CD4-positive, CD25-positive, alpha-beta regulatory T cell (primary cell): Measurements from ENCODE around the gene CCDC32. TPM values are rescaled to one million over a fixed set of nuclear protein-coding genes. Genes with fewer than 3 reads are reported as not detected.
A peak's percentile ranks its signal among the peaks of the same experiment; 100 is the strongest.

ENCODE experiments used
- ATAC-seq, 2 donors: fragments of 150-1000 bp; cut with Tn5 transposase; one replicate each; pipeline ENCODE4 v1.10.0; 2021; ENCODE audit warnings: low read depth in 2 of 2, moderate number of reproducible peaks in 2 of 2, moderate library complexity in 1 of 2
- DNase-seq, 3 donors: peaks; one replicate each; pipeline versions ENCODE4 v3.0.0 to v3.0.0-alpha.2; 2012 to 2022; ENCODE audit warnings: mixed read lengths in 1 of 3
- H3K27ac ChIP-seq: one replicate; pipeline ENCODE4 v1.7.0; 2013; ENCODE audit warnings: mild to moderate bottlenecking, low read length; ENCODE audit not compliant: insufficient read depth, poor library complexity, severe bottlenecking
- H3K27me3 ChIP-seq: one replicate; pipeline ENCODE4 v1.7.0; 2013; ENCODE audit warnings: low read length; ENCODE audit not compliant: control insufficient read depth, insufficient read depth
- H3K36me3 ChIP-seq: one replicate; pipeline ENCODE4 v1.7.0; 2013; ENCODE audit warnings: mild to moderate bottlenecking, low read length, moderate library complexity; ENCODE audit not compliant: control insufficient read depth, insufficient read depth
- H3K4me1 ChIP-seq: 2 replicates; pipeline ENCODE4 v1.7.0; 2013; ENCODE audit warnings: mild to moderate bottlenecking, low read length; ENCODE audit not compliant: insufficient read depth, control insufficient read depth, poor library complexity, severe bottlenecking
- H3K4me3 ChIP-seq: one replicate; pipeline ENCODE4 v1.7.0; 2013; ENCODE audit warnings: low read depth, mild to moderate bottlenecking, low read length, moderate library complexity
- H3K9me3 ChIP-seq, 2 experiments: 1 replicate in 1 of 2; 2 replicates in 1 of 2; pipeline ENCODE4 v1.7.0; 2013; ENCODE audit warnings: low read length in 2 of 2, mild to moderate bottlenecking in 1 of 2, moderate library complexity in 1 of 2; ENCODE audit not compliant: control insufficient read depth in 2 of 2
- H3K27ac Mint-ChIP-seq, 3 donors: one replicate each; pipeline ENCODE4 v1.8.0; 2020 to 2022; ENCODE audit warnings: mild to moderate bottlenecking in 3 of 3, mixed read lengths in 3 of 3, moderate library complexity in 2 of 3
- H3K27me3 Mint-ChIP-seq: one replicate; pipeline ENCODE4 v1.8.0; 2022; ENCODE audit warnings: mild to moderate bottlenecking, mixed read lengths
- H3K36me3 Mint-ChIP-seq: one replicate; pipeline ENCODE4 v1.8.0; 2020; ENCODE audit warnings: mixed read lengths
- H3K4me1 Mint-ChIP-seq, 4 donors: one replicate each; pipeline ENCODE4 v1.8.0; 2020 to 2022; ENCODE audit warnings: mixed read lengths in 4 of 4, mild to moderate bottlenecking in 1 of 4
- H3K4me3 Mint-ChIP-seq, 4 donors: one replicate each; pipeline ENCODE4 v1.8.0; 2020 to 2022; ENCODE audit warnings: mild to moderate bottlenecking in 4 of 4, mixed read lengths in 4 of 4, moderate library complexity in 3 of 4
- H3K9me3 Mint-ChIP-seq, 7 donors: one replicate each; pipeline ENCODE4 v1.8.0; 2020 to 2022; ENCODE audit warnings: mixed read lengths in 7 of 7, mild to moderate bottlenecking in 3 of 7, moderate library complexity in 2 of 7
- polyA plus RNA-seq, 4 donors: library from polyadenylated mRNA; unstranded; fragments of 300-500 nt; fragmentation: Illumina TruSeq; gene quantifications; one replicate each; pipeline ENCODE4 v1.2.3, GENCODE V29; 2021
- total RNA-seq: library from RNA; stranded (reverse); gene quantifications from one replicate; pipeline ENCODE4 v1.2.3, GENCODE V29; 2022

CCDC32 gene
- total and polyA plus RNA-seq, 5 donors from 2014 or later: 30.6 to 57.2 (median 53.2) TPM

DNA sequence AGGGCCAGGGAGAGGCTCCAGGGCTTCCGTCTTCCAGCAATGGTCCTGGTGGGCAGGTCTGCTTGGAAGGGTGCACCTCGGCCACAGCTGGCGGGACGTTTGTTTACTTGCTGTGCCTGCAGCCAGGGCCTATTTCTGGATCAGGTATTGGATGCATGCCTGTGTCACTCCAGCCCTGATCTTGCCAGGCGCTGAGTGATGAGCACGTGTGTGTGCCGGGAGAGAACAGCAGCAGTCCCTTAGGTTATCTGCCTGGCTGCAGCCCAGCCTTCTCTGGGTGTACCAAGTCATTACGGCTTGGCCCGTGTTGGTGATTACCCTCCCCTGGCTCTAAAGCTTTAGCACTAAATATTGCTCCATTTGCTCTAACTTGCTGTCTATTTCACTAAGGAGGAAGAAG, 14.9 kb downstream of the CCDC32 start:
- H3K4me3 ChIP-seq: no peak overlapping the region
- H3K4me1 ChIP-seq: no peaks in the 10 kb centered on the region

DNA sequence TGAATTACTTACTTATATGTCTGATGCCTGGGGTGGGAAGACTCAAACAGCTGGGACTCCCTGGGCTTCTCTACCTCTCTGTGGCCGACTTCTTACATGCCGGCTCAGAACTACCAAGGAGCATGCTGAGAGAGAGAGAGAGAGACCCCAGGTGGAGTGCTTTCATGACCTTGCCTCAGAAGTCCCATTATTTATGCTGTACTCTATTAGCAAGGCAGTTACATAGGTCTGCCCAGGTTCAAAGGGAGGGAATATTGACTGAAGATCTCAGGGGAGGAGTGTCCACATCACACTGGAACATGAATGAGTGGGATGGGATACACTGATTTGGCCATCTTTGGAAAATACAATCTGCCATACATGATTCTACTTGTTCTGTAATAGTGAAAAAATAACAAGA, 16.2 kb downstream of the CCDC32 start:
- no peak overlapping the region for H3K4me3 ChIP-seq
- Mint-ChIP-seq H3K4me3 (no peak overlapping the region), H3K27ac (no peak overlapping the region), H3K36me3 (peaks cover 35% of the 10 kb centered on the region), H3K9me3 (no peaks in the 10 kb centered on the region), H3K4me1 (peaks cover 4 to 13% (median 6%) of the 10 kb centered on the region in 4 donors), H3K27me3 (no peaks in the 10 kb centered on the region)
- no peak overlapping the region for H3K27ac ChIP-seq
- peaks cover 47% of the 10 kb centered on the region for H3K36me3 ChIP-seq
- H3K4me1 ChIP-seq: no peaks in the 10 kb centered on the region
- no peaks in the 10 kb centered on the region for H3K9me3 ChIP-seq
- DNase-seq (no peak), ATAC-seq (no peak)
- H3K27me3 ChIP-seq: no peaks in the 10 kb centered on the region

More for the DNA sequence above, 14.9 kb downstream of the CCDC32 start:
- no peak overlapping the region for H3K4me3 Mint-ChIP-seq
- H3K36me3 Mint-ChIP-seq: peaks cover 41% of the 10 kb centered on the region
- no peak for DNase-seq
- Histone ChIP-seq H3K9me3 (no peaks in the 10 kb centered on the region), H3K36me3 (peaks cover 59% of the 10 kb centered on the region), H3K27ac (no peak overlapping the region), H3K27me3 (no peaks in the 10 kb centered on the region)
- ATAC-seq: no peak
- no peaks in the 10 kb centered on the region for H3K27me3 Mint-ChIP-seq
- H3K9me3 Mint-ChIP-seq: no peaks in the 10 kb centered on the region
- no peak overlapping the region for H3K27ac Mint-ChIP-seq
- peaks cover 4 to 9% (median 6%) of the 10 kb centered on the region in 4 donors for H3K4me1 Mint-ChIP-seq

DNA sequence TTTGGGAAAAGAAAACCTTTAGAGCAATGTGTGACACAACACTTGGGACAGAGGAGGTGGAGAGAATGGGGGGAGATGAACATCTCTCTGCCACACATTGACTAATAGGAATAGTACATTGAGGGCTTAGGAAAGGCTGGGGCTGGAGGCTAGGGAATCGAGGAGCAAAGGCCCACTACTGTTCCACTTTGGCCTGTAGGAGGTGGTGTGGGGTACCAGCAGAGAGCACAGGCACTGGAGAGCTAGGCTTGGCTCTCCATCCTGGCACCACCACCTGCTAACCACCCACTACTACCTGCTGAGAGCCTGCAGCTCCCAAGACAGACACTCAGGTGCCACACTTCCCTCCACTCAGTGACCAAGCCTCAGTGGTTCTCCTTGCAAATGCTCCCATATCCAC, 19.4 kb downstream of the CCDC32 start:
- no peaks in the 10 kb centered on the region for H3K9me3 Mint-ChIP-seq
- H3K36me3 ChIP-seq: peaks cover 29% of the 10 kb centered on the region
- peaks cover 0 to 13% (median 3%) of the 10 kb centered on the region in 4 donors for H3K4me1 Mint-ChIP-seq
- ATAC-seq (no peak), DNase-seq (no peak)
- H3K9me3 ChIP-seq: no peaks in the 10 kb centered on the region
- no peaks in the 10 kb centered on the region for H3K27me3 Mint-ChIP-seq
- H3K27ac Mint-ChIP-seq: peak overlapping the region in 1 of 3 donors; percentile 64
- no peak overlapping the region for H3K4me3 Mint-ChIP-seq
- no peak overlapping the region for H3K27ac ChIP-seq
- no peaks in the 10 kb centered on the region for H3K27me3 ChIP-seq
- peaks cover 22% of the 10 kb centered on the region for H3K36me3 Mint-ChIP-seq
- no peaks in the 10 kb centered on the region for H3K4me1 ChIP-seq
- no peak overlapping the region for H3K4me3 ChIP-seq

DNA sequence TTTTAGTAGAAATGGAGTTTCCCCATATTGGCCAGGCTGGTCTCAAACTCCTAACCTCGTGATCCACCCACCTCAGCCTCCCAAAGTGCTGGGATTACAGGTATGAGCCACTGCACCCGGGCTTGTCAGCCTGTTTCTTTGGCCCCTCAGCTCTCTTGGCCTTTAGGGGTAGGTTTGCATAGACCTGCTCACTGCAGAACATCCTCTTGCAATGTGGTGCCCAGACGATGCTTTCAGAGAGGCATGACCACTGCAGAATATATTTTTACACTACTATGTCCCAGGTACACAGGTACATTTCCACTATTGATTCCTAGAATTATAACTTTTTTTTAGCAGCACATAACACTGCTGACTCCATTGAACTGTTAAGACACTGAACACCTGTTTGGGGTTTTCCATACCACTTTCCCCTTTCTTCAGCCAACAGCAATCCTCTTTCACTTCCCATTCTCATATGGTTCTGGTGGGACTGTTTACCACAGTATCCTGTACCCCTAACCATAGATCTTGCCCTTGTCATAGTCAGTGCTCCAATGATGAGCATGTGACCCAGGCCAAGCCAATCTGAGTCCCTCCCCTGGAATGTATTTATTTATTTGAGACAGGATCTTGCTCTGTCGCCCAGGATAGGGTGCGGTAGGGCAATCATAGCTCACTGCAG, 21.1 kb downstream of the CCDC32 start:
- H3K36me3 Mint-ChIP-seq: peaks cover 18% of the 10 kb centered on the region
- Histone ChIP-seq H3K4me3 (no peak overlapping the region), H3K27me3 (no peaks in the 10 kb centered on the region), H3K27ac (no peak overlapping the region), H3K4me1 (no peaks in the 10 kb centered on the region), H3K9me3 (no peaks in the 10 kb centered on the region), H3K36me3 (peaks cover 22% of the 10 kb centered on the region)
- H3K27ac Mint-ChIP-seq: peak overlapping the region in 2 of 3 donors; percentile 34 to 84
- no peaks in the 10 kb centered on the region for H3K27me3 Mint-ChIP-seq
- H3K4me3 Mint-ChIP-seq: no peak overlapping the region
- H3K4me1 Mint-ChIP-seq: peaks cover 0 to 13% (median 2%) of the 10 kb centered on the region in 4 donors
- ATAC-seq (peak; percentile 24 to 42), DNase-seq (no peak)
- no peaks in the 10 kb centered on the region for H3K9me3 Mint-ChIP-seq

DNA sequence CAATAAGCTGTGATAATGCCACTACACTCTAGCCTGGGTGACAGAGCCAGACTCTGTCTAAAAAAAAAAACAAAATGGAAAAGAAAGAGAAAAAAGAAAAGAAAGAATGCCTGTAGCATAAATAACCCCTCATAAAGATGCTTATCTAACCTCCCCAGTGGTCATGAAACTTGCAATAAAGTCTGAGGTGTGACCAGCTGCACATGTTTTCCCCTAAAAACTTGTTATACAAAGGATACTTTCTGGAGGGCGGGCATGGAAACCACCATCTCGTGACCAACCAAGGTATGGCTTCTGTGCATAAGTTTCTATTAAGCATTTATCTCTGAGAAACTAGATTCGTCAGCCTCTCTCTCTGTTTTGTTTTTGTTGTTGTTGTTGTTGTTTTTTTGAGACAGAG, 21.8 kb downstream of the CCDC32 start:
- no peaks in the 10 kb centered on the region for H3K27me3 ChIP-seq
- Mint-ChIP-seq H3K4me1 (peaks cover 0 to 13% (median 2%) of the 10 kb centered on the region in 4 donors), H3K27me3 (no peaks in the 10 kb centered on the region), H3K4me3 (peak overlapping the region in 1 of 4 donors; percentile 34), H3K36me3 (peaks cover 16% of the 10 kb centered on the region), H3K27ac (no peak overlapping the region), H3K9me3 (no peaks in the 10 kb centered on the region)
- no peaks in the 10 kb centered on the region for H3K9me3 ChIP-seq
- ATAC-seq (no peak), DNase-seq (no peak)
- no peak overlapping the region for H3K4me3 ChIP-seq
- peaks cover 18% of the 10 kb centered on the region for H3K36me3 ChIP-seq
- H3K27ac ChIP-seq: no peak overlapping the region
- no peaks in the 10 kb centered on the region for H3K4me1 ChIP-seq

DNA sequence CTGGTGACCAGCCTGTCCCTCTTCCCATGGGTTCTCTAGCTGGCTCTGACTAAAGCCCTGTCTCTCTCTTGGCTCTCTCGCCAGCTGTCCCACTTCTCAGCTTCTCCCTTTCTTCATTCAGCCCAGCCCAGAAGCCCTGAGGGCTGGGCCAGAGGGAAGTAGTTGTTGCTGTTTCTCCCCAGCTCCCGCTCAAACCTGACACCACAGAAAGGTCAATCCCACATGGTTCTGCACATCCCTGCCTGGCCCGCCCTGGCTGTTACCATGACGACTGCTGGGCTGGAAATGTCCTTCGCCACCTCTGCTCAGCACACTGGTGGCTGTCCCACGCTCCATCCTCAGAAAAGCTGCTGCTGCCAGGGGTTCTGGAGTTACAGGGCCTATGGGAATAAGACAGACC, 25.9 kb downstream of the CCDC32 start:
- H3K9me3 ChIP-seq: no peaks in the 10 kb centered on the region
- Mint-ChIP-seq H3K36me3 (peaks cover 26% of the 10 kb centered on the region), H3K4me3 (no peak overlapping the region), H3K27ac (peak overlapping the region in 1 of 3 donors; percentile 83), H3K9me3 (no peaks in the 10 kb centered on the region), H3K27me3 (no peaks in the 10 kb centered on the region), H3K4me1 (no peaks in the 10 kb centered on the region)
- no peaks in the 10 kb centered on the region for H3K27me3 ChIP-seq
- H3K4me1 ChIP-seq: no peaks in the 10 kb centered on the region
- no peak for DNase-seq
- no peak overlapping the region for H3K27ac ChIP-seq
- no peak for ATAC-seq
- no peak overlapping the region for H3K4me3 ChIP-seq
- H3K36me3 ChIP-seq: peaks cover 5% of the 10 kb centered on the region

DNA sequence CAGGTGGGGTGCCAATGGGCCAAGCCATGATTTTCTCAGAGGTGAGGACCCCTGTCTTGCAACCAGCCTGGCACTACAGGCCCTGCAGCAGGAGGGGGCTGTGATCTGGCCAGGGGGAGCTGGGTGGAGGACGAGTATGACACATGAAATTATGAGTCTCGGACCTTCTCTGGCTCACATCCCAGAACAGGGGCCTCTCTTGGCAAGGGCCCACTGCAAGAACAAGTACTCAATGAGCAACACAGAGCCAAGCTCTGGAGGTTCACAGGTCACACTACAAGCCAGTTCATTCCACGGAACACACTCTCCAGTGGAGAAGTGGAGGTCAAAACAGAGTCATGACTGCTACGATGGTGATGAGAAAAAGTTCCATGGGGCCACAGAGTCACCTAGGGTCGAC, 28.3 kb downstream of the CCDC32 start:
- H3K4me3 Mint-ChIP-seq: no peak overlapping the region
- H3K9me3 Mint-ChIP-seq: no peaks in the 10 kb centered on the region
- Histone ChIP-seq H3K4me1 (no peaks in the 10 kb centered on the region), H3K27ac (no peak overlapping the region), H3K36me3 (peaks cover 5% of the 10 kb centered on the region), H3K27me3 (no peaks in the 10 kb centered on the region), H3K9me3 (no peaks in the 10 kb centered on the region), H3K4me3 (no peak overlapping the region)
- H3K27ac Mint-ChIP-seq: no peak overlapping the region
- H3K27me3 Mint-ChIP-seq: no peaks in the 10 kb centered on the region
- no peaks in the 10 kb centered on the region for H3K4me1 Mint-ChIP-seq
- peaks cover 23% of the 10 kb centered on the region for H3K36me3 Mint-ChIP-seq
- ATAC-seq: no peak
- no peak for DNase-seq

DNA sequence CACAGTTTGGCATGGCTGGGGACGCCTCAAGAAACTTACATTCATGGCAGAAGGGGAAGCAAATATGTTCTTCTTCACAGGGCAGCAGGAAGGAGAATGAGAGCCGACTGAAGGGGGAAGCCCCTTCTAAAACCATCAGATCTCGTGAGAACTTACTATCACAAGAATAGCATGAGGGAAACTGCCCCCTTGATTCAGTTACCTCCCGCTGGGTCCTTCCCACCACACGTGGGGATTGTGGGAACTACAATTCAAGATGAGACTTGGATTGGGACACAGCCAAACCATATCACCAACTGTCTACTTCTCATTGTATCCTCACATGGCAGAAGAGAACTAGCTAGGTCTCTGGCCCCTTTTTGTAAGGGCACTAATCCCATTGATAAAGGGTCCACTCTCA, 30.5 kb downstream of the CCDC32 start:
- peak overlapping the region in 2 of 3 donors; percentile 20 to 33 for H3K27ac Mint-ChIP-seq
- H3K4me3 Mint-ChIP-seq: no peak overlapping the region
- no peaks in the 10 kb centered on the region for H3K27me3 ChIP-seq
- H3K36me3 Mint-ChIP-seq: peaks cover 23% of the 10 kb centered on the region
- no peaks in the 10 kb centered on the region for H3K9me3 ChIP-seq
- peaks cover 5% of the 10 kb centered on the region for H3K36me3 ChIP-seq
- no peak for ATAC-seq
- H3K9me3 Mint-ChIP-seq: no peaks in the 10 kb centered on the region
- H3K4me3 ChIP-seq: no peak overlapping the region
- peaks cover 0 to 6% (median 0%) of the 10 kb centered on the region in 4 donors for H3K4me1 Mint-ChIP-seq
- no peak overlapping the region for H3K27ac ChIP-seq
- no peaks in the 10 kb centered on the region for H3K27me3 Mint-ChIP-seq
- no peaks in the 10 kb centered on the region for H3K4me1 ChIP-seq
- no peak for DNase-seq
